NCI-H226 (cell line): ENCODE results near the gene MYOCD.

ENCODE experiments used
- DNase-seq: peaks from one replicate; pipeline ENCODE4 v3.0.0-alpha.2; 2015

Gene MYOCD

DNA sequence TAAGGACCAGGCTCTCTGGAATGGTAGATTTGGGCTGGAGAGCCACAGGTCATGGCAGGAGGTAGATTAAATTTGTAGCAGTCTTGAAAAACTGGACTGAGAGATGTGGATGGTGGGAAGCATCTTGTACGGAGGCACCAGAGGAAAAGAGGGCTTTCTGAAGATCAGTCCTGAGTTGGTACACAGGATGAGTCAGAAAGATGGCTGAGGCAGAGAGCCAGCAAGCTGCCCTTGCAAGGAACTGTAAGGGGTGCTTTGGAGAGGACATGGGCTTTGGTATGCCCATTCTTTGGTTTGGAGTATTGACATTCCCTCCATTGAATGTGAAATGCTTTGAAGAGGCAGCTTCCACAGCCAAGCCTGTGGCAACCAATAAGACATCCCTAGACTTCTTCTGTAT, 55.9 kb downstream of the MYOCD start:
- no peak for DNase-seq

DNA sequence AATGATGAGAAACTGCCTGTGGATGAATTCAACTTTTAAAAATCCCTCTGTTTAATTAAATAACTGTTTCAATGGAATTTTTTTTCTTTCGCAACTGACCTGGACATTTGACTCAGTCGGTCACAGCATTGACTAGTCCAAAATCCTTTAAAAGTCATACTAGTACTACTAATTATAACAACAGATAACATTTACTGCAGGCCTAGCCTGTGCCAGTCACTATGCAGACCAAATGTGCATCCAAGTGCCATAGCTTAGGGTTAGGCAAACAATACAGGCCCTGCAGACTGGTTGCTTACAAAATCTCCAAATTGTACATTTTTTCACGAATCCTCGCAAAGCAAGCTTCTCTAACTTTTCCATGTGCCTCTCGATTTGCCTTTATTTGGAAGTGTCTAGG, 56.6 kb downstream of the MYOCD start:
- no peak for DNase-seq

DNA sequence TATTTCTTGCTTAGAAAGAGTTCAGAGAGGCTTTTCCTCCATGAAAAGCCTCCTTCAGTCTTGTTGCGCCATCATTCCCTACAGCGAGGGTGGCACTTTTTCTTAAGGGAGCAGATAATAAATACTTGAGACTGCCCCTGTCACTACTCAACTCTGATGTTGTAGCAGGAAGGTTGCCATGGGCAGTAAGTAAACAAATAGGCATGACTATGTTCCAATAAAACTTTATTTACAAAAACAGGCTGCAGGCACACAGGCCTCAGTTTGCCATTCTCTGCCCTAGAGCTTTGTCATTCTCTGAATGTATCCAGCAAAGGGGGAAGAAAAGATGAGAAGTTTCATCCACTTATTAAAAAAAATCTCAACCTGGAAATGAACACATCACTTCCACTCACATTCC, 60.4 kb downstream of the MYOCD start:
- DNase-seq = no peak

DNA sequence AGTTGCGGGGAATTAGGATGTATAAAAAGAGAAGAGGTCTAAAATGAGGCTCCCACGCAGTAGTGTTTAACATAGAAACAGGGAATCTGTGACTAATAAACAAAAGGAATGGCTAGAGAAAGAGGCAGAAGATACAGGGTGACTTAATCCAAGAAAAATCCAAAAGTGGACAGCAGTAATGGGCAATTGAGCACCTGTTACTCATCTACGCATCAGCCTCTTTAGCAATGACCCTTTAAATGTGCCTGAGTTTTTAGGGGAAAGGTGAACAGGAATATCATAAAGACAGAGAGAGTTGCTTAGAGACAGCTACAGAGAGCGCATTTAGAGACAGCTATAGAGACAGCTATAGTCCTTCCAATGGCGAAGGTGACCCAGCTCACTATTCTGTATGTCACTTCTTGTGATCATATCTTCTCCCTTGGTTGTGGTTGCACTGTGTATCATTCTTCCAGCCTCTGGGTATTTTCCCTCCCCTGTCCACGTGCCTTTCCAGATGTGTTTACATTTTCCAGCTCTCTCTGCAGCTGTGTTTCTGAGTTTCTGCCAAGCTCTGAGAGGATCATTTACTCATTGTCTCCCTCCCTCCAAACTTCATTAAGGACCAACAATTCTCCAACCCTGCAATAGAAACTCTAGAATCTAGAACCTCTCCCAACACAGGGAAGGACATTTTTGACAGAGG, 61.5 kb downstream of the MYOCD start:
- DNase-seq = peak; percentile 73

DNA sequence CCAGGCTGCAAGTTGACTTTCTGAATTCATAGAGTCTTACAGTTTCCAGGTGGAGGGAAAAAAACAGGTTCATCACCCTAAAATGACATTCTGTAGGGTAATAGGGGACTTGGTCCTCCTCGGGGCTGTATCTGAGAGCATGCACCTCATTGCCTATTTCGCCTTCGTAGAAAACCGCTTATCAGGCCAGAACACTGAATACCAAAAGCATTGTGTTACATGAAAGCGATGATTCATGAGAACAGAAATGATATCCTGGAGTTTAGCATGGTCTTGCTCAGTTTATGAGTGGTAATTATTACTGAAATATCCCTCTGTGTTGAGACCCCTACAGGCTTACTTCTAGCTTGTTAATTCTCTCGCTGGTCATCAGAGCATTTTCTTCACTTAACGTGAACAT, 62.2 kb downstream of the MYOCD start:
- DNase-seq = peak; percentile 74

DNA sequence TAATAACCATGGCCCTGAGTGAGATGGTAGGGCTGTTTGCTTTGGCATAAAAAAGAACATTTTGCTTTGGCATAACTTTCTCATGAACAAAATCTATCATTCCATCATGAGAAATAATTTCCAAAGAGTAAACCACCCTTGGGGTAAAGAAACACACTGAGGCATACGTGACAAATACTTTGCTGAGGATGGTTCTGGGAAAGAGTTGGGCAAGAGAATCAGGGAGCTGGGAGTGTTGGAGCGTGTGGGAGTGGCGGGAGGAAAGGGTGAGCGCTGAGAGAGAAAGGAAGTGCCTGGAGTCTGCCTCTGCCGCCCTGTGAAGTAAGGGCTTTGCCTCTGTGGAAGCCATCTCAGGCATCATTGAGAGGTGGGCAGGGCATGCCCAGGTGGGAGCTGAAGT, 63.4 kb downstream of the MYOCD start:
- peak; percentile 86 for DNase-seq

DNA sequence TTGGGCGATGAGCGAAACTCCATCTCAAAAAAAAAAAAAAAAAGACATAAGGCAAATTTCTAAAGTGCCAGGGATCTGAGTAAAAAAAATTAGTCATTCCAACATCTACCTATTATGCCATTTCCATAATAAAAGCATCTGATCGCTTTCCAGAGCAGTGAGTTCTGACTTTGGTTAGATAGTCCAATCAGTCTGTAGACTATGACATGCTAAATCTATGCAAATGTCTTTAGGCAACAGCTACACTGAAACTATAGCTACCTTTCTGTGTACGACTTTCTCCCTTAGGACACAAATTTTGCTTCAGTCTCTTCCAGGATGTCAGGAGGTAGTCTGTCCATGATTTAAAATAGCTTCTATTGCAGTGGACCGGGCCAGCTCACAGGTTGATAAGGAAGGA, 64.7 kb downstream of the MYOCD start:
- DNase-seq = no peak

DNA sequence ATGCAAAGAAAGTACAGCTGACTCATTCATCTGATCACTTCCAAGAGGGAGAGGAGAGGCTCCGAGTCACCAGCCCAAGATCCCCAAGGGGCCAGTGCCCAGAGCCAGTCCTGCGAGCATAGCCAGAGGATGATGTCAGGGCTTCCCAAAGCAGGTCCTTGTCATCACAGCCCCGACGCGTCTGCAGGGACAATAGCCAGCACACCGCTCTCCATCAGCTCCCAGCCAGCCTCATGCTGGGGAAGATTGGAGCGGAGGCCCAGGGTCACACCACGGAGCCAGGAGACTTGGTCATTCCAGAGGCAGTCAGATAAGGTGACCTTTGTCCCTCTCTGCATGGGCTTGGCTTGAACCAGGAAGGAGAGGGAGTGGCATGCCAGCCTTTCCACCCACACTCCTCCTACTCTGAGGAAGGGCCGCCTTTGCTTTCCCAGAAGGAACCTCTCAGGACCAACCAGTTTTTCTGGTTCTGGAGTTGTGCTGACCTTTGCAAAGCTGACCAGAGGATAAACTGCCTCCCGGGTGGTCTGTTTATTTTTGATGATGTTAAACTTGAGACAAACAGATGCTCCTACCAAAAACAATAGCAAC, 65.3 kb downstream of the MYOCD start:
- no peak for DNase-seq

DNA sequence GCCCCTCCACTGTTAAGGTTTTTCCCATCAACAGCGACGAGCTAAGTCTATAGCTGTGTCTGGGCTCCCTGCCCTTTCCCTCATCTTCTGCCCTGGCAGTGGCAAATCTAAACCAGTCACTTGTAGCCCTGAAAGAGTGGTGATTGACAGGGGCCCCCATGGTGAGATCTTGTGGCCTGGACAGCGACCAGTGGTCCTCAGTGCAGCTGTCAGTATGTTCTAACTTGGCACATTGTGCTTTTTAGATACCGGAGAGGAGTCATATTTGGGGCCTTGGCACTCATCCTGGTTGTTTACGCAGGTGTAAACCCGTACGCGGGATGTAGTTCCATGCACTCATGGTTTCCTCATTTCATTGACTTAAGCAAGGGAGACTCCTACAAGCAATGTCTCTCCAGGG, 66.1 kb downstream of the MYOCD start:
- no peak for DNase-seq

DNA sequence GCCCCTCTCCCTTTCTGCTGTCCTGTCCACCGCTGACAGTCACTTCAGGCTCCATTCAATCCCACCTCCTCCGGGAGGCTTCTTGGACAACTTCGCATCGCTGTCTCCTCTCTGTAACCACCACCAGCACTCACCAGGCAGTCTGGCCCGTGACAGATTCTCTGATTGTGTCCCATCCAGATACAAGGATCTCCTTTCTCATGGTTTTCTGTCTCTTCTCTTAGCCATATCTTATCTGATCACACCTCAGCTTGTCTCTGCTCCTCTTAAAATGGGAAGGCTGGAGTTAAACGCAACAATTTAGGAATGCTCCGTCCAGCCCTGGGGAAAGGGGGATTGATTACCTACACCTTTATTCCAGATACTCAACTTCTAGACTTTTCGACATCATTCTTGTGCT, 66.7 kb downstream of the MYOCD start:
- DNase-seq = no peak

DNA sequence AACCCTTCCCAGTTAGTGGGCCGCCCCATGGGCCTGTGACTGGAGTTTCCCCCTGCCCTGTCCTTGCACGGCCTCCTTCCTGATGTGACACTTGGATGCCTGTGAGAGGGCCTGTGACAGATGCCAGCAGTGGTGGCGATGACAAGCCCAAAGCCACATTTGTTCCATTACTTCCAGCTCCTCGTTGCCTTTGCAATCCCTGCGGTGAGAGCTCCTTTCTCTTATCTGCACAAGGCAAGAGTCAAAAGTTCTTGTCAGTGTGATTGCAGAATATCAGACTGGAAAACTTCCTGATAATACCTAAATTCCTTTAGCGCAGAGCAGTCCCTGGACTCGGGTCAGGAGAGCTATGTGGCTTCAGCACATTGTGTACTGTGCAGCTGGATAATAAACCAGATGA, 69.2 kb downstream of the MYOCD start:
- DNase-seq = no peak

DNA sequence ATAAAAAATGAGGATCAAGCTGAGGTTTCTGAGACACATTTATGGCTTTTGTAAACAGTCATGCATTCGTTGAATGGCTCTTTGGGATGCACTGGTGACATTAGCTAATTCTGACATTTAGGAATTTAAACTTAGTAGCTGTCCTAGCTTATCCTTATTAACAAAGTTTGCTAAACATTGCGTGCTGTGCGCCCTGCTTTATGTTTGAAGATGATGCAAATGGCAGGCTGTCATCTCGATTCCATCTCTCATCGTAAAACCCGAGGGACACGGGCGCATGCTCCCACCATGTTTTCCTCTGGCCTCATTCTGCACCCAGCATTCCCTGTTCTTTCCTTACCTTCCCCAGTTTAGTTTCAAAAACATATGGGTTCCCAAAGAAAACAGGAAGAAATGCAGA, 69.8 kb downstream of the MYOCD start:
- no peak for DNase-seq

DNA sequence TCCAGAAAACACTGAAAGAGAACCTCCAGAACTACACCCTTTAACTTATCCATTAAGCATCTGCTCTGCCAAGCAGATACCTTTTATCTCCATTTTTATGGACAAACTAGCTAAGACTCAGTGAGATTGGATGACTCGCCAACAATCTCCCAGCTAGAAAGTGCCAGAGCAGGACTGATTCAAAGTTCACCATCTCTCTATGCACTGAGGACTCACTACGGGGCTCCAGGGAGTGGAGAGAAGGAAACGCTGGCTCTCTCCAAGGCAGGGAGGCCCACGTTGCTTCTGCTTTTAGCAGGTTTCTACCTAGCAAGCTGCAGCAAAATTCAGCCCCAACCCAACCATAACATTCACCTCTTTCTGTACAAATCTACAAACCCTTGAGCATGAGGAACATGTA, 70.8 kb downstream of the MYOCD start:
- no peak for DNase-seq

DNA sequence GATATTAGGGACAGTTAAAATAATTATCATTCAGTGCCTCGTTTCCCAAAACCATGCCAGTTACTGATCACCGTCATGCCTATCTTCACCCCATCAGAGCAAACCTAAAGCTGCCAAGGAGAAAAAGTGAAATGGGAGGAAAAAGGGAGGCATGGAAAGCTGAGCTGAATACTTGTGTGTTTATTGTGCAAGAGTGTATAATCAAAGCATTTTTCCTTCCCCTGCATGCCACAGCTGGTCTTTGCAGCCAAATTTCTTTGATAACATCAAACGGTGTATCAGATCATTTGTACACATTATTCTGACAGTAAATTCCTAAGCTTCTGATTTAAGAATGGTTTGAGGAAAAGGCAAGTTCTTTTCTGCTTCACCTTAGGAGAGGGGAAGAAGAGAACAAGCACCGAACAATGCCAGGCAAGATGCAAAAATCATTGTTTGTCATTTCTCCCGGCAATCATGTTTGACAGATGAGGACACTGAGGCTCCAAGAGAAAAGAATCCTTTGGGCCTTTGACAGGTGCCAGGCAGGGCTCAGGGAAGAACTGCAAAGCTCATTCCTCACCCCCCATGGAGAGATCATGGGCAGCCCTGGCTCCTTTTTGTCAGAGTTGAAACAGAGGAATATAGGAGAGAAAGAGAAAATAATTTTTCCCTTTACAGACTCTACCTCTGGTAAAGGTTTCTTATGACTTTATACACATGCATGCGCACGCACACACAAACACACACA, 72.2 kb downstream of the MYOCD start:
- peak; percentile 37 for DNase-seq

DNA sequence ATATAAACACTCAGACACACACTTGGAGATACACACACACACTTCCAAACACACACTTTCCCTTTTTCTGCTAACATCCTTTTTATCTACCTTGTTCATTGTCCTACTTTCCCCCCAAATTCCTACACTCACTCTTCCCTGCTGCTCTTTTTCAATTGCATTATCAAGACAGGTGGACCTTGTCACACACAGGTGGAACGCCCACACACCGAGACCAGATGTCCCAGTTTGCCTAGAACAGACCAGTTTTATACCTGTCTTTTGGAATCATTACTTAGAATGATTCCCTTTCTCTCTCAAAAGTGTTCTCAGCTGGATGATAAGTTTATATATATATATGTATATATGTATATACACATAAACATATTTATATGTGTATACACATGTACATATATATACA, 72.9 kb downstream of the MYOCD start:
- DNase-seq = no peak

DNA sequence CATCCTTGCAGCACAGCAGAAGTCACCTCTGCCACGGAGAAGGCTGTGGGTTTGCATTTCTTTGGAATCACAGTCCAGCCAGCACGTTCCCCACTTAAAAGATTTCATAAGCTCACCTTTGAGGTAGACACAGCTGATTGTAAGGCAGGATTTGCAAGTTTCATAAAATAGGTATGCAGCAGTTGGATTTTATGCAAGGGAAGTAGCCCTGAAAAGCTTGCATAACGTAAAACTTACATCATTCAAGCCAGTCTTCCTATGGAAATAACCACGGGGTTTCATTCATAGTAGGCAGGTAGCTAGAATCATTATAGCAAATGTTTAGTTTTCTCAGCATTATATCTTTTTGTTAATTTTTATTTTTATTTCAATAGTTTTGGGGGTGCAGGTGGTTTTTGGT, 73.8 kb downstream of the MYOCD start:
- no peak for DNase-seq

DNA sequence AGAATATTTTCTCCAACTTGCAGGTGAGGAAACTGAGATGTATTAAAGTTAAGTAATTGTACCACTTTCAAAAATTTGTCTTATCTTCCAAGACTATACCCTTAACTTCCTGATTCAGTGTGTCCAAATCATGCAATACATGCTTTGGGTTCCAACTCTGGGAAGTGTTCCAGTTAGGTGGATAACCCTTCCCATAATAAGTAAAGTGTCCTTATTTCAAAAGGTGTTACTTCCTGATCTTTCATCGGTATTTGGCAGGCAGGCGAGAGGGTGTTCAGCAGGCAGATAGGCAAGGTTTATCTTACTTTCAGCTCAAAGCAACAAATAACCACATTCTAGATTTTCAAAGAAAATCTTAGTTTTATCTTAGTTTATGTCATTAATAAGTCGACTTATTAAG, 77.4 kb downstream of the MYOCD start:
- DNase-seq = no peak

DNA sequence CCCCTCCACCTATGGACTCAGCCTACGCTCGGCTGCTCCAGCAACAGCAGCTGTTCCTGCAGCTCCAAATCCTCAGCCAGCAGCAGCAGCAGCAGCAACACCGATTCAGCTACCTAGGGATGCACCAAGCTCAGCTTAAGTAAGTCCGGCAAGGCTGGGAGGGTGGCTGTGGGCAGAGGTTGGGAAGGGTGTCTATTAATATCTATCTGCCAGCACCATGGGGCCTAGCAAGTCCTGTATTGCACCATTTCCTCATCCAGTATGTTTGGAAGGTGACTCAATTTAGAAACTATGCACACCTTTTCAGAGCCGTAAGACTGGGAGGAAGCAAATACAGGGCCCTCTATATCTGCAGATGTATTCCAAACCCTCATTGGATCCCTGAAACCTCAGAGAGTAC, 78.6 kb downstream of the MYOCD start:
- DNase-seq = peak; percentile 85

DNA sequence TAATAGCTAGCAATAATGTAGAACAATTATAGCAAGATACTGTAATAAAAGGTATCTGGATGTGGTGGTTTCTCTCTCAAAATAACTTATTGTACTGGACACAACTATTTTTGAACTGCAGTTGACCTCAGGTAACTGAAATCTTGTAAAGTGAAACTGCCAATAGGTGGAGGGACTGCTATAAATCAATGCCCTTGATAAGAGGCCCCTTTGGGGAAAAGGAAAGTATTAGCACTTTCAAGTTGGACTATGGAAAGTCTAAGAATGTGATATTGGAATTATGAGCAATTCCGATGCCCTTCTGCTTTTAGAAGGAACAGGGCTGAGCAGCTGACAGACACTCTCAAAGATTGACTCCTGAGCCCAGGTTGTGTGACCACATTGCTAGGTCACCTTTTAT, 79.1 kb downstream of the MYOCD start:
- no peak for DNase-seq

DNA sequence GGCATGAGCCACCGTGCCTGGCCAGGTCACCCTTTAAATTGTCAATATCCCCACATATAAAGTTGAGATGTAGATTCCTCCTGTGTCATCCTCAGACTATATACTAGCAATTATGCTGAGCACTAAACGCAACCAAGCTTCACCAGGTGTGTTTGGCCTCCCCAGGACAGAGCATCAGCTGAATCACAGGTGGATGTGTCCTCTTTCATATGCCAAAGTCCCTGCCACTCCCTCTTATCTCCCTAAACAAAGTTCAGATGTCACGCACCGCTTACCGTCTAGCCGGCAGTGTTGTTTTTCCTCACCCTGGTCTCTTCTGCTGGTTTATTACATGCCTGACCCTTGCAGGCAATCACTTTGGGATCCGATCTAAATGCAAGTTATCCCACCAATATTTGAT, 79.8 kb downstream of the MYOCD start:
- no peak for DNase-seq

DNA sequence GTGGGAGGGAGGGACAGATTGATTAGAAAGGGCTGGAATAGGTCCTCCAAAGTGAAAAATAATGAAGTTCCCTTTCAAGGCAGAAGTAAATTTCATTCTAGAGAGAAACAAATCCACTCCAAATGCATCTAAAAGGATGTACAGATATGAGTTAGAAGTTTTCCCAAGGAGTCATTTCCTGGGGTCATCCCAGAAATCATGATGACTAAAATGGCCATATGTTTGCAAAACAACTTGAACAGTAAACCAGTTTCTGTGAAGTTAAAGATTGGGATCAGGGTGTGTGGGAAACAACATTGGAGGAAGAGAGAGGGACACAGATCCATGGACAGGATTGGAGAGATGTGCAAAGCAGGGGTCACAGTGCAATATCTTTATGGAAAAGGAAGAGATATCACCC, 91.1 kb downstream of the MYOCD start:
- no peak for DNase-seq

DNA sequence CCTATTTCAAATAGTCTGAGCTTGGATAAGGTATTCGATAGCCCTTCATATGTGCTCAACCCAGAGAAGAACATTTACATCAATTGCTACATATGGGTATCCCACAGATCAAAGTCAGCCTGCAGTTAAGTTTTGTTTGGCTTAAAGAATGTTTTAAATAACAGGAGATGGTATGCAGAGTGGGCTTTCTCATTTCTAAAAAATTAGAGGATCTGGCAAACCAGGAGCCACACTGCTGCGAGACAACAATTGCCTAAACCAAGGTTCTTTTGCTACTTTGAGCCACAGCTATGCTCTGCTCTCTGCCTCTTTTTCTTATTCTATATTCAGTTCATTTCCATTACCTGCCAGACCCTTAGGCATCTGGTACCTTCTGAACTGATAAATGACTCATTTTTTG, 93.4 kb downstream of the MYOCD start:
- no peak for DNase-seq

DNA sequence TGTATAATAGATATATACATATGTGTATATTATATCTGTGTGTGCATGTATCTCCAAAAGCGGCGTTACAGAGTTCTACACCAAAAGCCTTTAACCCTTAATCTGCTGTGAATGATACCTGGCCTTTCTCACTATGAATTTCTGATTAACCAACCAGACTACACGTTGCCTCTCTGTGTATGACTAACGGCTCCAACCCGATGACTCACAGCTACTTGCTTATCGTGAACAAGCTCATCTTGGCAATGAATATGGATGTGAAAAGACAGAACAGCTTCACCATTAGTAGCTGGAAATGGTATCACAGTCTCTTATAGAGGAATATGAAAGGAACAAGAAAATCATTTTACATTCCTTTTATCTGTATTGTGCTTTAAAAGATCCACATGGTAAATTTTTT, 99.9 kb downstream of the MYOCD start:
- peak; percentile 84 for DNase-seq

DNA sequence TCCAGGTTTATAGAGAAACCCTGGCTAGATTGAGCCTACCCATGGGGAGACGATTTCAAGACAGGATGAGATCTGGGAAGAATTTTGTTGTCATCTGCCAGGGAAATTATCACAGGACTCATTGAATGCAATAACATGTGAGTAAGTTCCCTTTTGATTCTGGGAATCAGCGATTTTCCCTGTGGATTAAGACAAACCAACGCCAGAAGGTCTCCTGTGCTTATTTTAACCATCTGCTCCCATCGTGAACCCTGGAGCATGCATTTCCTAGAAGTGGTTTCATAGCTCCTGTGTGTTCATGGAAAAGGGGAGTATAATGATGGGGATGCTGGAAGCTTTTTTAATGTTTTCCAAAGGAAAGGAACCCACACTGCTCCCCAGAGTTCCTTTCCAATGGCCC, 102.6 kb downstream of the MYOCD start:
- DNase-seq = no peak

DNA sequence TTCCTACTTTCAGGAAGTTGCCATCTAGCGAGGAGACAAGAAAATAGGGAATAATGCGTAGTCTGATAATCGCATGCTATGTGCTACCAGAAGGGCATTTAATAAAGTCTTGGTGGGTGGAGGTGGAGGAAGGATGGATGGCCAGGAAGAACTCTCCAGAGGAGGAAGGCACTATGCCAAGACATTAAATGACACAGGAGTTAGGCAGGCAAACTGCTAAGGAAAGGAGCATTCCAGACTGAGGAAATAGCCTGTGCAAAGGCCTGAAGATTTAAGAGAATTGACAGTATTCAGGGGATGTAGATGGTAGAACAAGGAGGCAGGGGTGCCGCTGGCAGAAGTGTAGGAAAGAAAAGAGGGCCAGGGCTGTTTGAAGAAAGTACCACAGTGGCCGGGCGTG, 104.3 kb downstream of the MYOCD start:
- no peak for DNase-seq
